Kasumi-1 (cell line): ENCODE results near the gene PRKN.
A peak's percentile ranks its signal among the peaks of the same experiment; 100 is the strongest.

ENCODE experiments used
- DNase-seq, 2 experiments: peaks; one replicate each; lab custom pipeline; 2025; lab: John Stamatoyannopoulos, UW

Gene PRKN

DNA sequence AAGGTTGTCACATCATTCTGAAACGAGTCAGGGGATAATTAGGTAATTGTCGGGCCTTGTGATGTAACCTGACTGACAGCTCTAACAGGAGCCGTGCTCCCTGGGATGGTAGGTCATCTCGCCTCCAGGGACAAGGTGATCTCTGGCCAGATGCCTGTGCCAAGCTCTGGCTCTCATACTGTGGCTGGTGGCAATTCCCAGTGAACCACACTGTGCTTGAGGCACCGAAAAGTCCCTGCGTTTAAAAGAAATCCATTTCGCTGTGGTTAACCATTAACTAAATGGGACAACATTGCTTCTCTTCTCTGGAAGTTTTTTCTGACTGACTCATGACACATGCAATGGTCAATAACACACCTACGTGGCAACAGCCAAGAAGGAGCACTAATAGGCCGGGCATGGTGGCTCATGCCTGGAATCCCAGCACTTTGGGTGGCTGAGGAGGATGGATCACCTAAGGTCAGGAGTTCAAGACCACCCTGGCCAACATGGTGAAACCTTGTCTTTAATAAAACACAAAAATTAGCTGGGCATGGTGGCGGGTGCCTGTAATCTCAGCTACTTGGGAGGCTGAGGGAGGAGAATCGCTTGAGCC, 669.2 kb downstream of the PRKN start:
- no peak for DNase-seq

DNA sequence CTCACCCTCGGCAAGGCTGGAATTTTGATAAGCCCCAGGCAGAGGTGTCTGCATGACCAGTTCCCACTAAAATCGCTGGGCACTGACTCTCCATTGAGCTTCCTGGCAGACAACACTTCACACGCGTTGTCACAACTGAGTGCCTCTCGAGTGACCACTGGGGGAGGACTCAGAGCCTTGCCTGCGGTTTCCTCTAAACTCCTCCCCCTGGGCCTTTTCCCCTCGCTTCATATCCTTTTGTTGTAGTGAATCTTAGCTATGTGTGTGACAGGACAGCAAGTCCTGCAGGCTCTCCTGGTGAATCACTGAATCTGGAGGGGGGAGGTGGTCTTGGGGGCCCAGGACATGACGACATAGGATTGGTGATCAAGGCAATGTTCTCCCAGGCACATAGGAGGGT, 670.8 kb downstream of the PRKN start:
- DNase-seq: no peak

DNA sequence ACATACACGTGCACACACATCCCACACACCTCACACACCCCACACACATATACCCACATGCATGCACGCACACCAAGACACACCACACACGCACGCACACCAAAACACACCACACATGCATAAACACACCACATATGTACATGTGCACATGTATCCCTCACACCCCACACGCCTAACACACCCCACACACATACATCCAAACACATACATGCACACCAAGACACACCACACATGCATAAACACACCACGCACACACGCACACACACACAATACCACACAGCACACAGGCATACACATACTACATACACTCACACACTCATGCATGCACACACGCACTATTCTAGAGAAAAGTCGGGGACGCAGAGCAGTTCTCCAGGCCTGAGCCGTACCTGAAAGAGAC, 671.5 kb downstream of the PRKN start:
- DNase-seq: no peak

DNA sequence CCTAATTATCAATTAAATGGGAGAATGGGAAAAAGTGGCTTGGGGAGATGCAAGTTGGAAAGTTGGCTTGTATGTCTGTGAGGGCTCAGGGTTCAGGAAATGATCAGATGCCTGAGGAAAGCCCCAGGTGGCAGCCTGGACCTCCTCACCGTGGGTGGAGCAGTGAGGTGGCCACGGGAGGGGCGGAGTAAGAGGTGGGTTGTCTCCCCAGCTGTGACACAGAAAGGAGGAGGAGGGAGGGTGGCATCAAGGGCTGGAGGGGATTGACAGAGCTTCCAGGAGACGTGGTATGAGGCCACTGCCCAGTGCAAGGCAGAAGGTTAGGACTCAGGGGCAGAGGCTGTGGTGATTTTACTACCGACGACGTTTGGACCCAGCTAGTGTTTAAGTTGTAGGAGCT, 672.2 kb downstream of the PRKN start:
- no peak for DNase-seq

DNA sequence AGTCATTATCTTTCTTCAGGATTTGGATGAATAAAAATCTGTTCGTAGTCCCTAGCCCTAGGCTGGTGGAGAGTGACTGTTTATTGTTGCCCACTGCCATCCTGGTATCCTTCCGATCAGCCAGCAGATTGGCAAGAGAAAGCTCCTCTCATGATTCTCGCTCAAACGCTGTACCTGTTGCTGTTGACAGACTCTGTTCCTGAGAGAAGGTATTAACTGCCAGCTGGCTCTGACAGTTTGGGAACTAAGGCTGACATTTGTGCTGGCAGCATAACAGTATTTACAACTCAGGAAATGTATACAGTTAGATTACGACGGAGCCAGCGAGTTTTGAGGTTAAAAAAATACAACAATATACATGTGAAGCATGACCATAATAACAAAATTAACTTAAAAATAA, 674.5 kb downstream of the PRKN start:
- DNase-seq: no peak

DNA sequence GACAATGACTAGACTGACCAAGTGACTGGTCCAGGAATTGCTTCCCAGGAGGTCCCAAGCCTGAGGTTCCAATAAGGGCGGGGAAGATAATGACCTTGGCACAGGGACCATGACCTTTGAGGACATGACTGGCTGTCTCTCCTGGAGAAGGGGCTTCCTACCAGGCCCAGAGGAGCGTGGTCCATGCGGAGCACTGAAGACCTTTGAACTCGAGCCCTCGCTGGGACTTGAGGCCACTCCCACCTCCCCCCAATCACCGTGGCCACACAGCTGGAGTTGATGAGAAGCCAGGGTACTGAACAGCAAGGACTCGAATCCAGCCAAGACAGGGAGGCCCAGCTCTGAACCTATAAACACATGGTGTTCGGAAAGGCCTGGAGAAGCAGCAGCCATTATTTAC, 677.0 kb downstream of the PRKN start:
- no peak for DNase-seq

DNA sequence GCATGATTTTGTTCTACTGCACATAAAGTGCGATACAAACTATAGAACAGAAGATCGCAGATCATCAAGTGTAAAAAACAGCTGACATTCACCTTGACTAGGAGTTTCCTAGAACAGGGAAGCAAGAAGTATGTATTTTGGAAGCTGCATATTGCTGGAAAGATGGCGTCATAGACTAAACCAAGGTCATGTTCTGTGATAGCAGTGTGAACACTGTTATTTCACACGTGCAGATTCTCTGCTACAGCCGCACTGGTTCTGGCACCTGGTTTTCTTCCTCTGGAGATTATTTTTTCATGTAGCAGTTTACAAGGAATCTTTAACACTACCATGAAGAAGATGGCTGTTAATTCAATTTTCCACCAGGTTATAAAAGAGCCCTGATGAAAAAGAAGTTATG, 681.2 kb downstream of the PRKN start:
- no peak for DNase-seq

DNA sequence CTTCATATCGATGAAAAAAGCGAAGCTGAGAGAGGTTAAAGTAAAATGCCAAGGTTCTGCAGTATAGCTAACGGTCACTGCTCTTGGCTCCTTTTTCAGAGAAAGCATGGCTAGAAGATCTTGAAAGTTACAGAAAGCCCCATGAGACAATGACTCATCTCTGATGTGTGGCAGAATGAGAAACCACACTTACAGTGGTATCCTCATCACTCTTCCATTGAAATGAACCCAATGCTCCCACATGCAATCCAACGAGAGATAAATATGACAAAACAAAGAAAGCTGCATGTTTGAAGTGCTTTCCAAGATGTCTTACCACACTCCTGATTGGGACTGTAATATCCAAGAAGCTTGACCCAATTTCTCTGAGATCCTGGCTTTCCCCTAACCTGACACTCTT, 694.9 kb downstream of the PRKN start:
- peak; percentile 11 to 36 for DNase-seq

DNA sequence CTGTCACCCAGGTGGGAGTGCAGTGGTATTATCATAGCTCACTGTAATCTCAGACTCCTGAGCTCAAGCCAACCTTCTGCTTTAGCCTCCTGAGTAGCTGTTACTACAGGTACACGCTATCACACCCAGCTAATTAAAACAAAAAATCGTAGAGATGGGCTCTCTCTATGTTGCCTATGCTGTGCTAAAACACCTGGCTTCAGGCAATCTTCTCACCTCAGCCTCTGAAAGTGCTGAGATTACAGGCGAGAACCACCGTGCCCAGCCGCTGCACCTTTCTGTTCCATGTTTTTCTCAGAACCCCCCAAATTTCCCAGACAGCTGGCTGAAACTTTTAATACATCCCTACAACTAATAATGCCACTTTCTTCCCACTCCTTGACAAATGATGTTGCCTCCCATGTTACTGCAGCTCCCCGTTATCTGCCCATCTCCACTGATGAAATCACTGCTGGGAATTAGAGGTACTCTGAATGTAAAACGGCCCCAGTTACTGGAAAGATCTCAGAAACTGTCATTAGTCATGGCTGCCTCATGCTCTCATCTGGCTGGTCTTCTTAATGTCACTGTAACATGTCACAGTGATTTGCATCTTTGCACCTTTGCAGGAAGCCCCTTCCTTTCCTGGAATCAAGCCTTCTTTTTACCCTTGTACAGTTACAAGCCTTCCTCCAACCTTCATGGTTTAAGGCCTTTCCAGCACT, 697.5 kb downstream of the PRKN start:
- DNase-seq: no peak

DNA sequence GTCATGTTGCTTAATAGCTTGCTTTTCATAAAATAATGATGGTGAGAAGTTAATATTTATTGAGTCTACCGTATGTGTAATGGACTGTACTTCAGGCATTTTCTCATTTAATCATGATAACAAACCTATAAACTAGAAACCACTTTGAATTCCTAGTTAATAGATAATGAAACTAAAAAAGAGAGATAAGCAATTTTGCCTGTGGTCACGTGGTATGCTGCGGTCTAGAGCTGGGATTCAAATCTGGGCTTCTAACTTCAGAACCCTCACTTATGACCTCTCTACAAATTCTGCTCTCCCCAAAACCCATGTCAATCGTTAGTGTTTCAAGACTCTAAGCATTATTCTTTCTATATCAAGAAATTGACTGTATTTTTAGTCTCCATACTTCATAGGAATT, 700.7 kb downstream of the PRKN start:
- DNase-seq: no peak

DNA sequence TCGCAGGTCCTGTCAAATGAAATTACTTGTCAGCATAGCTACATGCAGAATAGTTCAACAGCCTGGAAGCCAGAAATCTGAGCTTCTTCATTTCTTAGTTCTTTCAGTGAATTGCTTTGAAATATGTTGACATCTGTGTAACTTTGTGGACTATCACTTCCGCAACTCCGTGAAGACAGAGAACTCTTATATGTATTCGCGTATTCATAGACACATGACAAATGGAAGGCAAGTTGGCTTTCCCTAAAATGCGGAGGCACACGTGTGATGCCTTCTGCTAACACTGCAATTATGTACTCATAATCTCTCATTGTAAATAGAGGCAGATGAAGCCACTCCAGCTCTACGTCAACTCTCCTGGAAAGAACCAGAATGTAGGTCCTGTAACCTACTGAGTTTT, 701.5 kb downstream of the PRKN start:
- no peak for DNase-seq

DNA sequence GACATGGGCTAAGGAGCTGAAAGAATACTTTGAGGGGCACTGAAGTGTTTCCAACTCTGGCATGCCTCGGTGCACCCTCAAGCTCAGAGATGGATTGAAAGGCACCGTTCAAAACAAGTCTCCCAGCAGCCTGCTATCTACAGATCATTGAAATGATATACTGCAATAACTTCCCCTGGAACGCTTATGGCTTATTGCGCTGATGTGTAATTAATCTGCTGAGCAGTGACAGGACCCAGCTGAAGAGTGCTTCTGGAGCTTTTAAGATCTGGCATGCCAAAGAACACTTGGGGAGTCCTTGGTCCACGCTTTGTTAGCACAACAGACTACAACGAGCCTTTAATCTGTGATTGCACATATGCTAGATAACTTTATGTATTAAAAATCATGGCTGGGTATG, 708.2 kb downstream of the PRKN start:
- DNase-seq: no peak

DNA sequence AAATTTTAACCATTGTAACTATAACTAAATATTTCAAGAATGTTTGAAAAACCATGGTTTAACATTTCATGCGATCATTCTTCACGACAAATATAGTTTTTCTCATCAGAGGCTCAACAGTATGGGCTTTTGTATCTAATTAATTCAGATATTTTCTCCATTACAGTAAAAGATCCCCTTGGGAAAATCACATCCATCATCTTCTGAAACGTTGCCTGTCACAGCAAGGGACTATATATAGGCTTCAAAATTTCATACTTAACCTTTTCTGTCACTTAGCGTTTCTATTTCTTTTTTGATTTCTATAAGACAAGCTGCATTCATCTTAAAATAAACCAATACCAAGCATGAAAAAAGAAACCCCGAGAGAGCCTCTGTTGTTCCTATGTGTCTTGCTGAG, 710.0 kb downstream of the PRKN start:
- DNase-seq: no peak

DNA sequence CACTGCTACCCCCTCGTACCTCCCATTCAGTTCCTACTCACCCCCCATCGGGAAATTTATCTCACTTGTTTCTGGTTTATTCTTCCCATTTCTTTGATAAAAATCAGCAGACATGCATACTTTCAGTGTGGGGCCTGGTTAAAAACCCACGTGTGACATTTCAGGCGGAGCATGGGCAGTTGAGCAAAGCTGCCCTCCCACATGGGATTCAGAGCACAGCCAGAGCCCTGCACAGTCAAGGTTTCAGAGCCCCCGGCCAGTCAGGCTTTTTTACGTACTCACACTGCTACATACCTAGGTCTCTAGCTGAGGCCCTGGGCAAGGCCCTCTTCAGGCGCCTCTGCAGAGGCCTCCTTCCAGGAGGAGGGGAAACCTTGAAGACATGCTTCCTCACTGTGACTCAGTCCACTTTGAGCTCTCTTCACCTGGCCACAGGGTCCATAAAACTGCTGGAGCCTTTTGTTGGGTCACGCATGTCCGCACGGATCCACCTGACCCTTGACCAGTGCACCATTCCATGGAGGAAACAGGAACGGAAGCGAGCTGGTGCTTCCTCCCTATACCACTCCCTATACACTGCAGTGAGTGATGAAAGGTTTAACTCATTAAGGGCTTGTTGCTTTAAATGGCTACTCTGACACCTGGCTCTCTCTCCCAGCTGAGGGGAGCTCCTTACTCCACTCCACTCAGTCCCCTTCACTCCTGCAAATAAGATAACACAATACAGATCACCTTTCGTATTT, 713.3 kb downstream of the PRKN start:
- DNase-seq: no peak

DNA sequence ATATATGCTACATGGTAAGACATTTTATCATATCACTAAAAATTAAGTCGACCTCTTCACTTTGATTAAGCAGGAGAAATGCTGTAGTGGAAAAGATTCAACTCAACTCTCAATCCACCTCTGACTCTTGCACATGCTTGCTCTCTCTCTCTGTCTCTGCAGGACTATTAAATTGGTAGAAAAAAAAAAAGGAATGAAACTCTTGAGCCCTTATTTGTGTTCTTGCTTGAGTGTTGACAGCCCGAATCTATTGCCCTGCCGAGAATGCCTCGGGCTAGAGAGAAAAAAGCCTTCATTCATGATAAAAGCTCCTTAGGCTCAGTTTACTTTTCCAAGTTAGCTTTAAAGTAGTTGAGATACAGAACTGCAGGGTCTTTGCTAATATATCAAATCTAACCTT, 722.2 kb downstream of the PRKN start:
- DNase-seq: no peak

DNA sequence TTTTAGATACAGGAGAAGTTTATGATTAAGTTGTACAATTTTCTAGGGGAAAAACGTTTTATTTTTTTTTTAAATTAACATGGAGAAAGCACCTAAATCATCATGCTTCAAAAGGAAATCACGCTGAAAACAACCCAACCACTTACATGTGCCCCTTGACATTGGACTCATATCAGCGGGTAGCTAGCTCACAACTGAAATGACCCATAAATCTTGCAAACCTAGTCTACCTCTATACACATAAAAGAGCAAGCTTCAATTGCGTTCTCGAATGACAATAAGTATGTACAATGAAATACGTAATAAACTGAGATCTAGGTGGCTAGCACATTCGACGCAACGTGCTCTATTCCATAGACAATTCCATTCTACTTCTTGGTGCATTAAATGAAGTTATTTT, 730.8 kb downstream of the PRKN start:
- no peak for DNase-seq

DNA sequence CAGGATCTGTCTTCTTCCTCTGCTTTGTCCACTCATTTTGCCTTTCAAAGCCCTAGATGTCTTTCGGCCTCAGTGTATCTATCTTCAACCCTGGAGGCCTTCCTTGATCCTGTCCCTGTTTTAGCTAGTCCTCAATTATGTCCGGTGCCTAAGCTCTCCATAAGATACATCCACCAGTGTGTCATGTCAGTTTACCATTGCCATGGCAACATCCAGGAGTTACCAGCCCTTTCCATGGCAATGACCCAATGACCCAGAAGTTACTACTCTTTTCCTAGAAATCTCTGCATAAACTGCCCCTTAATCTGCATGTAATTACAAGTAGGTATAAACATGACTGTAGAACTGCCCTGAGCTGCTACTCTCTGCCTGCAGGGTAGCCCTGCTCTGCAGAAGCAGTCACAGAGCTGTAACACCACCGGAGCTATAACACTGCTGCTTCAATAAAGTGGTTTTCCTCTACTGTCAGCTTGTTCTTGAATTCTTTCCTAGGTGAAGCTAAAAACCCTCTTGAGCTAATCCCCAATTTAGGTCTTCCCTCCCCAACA, 741.6 kb downstream of the PRKN start:
- no peak for DNase-seq

DNA sequence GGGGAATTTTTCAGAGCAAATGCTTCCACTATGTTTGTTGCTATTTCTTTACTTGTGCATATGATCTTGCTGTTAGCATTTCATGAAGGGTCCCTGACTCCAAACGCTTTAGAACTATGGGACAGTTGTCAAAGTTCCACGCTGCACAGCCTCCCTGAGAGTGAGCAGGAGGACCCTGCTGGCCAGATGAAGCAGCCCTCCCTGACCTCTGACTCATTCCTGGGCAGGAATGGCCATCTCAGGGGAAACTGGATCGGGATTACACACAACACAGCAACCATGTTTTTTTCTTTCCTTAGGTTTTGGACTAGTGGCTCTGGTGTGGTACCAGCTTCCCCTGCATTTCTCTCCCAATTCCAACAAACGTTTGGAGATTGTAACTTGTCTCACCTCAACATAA, 742.9 kb downstream of the PRKN start:
- DNase-seq: no peak

DNA sequence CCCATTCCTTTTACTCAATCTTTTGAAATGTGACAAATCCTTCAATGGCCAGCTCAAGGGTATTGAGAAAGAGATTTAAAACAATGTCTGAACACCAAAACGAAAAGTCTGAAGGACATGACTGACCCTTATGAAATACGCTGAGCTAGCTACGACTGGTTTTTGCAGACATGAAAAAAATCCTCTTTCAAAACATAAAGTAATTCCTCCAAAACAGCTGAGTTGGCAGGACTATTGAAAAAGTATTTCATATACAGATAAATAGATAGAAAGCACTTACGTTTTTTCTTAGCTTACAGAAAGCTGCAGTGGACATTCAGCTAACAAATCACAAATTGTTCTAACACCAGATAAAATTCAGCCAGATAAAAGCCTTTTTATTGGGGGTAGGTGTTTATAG, 751.0 kb downstream of the PRKN start:
- DNase-seq: no peak

DNA sequence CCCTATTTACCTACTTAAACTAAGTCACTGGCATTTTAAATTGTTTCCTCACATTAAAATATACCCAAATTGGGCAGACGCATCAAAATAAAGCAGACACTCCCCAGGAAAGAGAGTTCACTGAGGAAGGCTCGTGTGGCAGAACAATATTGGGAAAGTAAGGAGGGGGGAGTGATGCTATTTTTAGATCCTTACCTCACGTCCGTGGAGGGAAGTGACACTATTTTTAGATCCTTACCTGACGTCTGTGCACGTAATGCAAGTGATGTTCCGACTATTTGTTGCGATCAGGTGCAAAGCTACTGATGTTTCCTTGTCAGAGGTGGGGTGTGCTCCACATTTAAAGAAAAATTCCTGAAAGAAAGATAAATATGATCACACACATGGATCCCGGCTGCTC, 754.5 kb downstream of the PRKN start:
- no peak for DNase-seq

DNA sequence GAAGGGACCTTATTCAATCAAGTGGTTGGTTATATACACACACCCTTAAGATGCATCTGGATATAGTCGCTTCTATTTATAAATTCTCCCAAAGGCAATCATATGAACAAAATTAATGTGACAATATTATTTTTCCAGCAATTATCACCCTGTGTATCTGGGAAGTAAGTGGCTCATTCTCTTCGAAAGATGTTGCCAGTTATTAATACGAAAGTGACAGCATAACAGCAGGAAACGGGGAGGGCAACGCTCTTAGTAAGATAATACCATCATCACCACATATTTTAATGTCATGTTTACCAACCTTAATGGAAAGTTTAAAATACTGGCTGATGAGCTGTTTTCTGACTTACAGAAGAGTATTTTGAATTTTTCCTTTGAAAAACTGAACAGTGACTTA, 756.5 kb downstream of the PRKN start:
- no peak for DNase-seq

DNA sequence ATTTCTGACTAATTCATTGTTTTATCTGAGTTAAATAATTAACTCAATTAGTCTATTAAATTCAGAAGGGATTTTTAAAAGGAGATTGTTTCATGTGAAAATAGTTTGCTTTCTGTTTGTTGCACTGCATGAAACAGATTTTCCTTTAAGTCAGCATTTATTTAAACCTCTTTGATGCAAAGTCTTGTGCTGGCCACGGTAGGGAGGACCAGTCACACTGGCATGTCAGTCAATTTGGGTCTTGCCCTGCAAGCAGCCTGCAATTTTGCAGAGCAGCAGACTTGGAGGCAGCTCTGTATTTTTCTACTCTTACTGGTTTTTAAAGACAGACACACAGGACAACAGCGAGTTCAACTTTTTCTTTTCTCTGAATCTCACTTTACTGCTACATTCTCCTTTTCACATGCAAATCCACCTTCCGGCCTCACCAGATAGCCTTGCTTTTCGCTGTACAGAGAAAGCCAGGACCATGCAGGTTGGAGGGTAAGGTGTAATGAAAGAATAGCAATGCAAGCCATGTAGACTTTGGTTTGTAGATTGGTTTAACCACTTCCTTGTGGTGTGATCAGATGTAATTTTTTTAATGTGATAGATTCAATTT, 763.8 kb downstream of the PRKN start:
- DNase-seq: no peak

DNA sequence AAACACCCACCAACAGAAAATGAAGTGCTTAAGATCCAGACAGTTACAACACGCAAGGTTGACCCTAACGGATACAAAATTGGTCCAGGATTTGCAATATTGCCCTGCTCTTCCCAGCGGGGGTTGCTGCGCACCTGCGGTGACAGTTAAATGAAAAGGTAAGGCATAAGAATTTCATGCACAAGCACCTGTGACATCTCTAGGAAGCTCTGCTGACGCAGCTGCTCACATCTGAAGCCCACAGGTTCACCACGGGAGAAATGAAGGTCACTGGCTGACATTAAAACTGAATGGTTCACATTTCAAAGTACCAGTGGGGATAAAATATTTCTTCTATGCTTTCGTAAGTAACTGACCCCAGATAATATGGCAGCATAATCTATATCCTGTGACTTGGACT, 764.4 kb downstream of the PRKN start:
- DNase-seq: no peak
